ENCODE data around the gene OR2T3.
"Not testable (repeated sequence)": the region's sequence is repeated elsewhere in the genome, so short reads cannot be mapped to it uniquely, and the experiment has no call there.

Gene OR2T3

DNA sequence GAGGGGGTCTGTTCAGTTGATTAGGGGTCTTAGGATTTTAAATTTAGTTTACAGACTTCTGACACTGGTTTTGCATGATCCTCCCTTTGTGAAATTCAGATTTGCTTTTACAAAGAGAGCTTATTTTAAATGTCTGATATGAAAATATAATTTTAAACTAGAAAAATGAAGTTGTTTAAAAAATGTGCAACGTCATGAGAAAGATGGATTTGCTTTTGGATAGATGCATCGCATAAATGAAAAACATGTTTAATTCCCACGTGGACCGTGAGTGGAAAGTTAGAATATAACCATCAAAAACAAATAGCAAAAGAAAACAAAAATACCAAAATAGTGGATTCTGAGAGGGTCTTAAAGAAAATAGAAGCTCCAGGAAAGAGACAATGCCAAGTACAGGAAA is 2.0 kb upstream of the OR2T3 start:
- Histone ChIP-seq H3K9me3 (ENCODE audit: insufficient read depth, low read depth, low read length) (no peaks in the 10 kb centered on the region), H3K36me3 (ENCODE audit: insufficient read depth, low read length) (no peaks in the 10 kb centered on the region), H3K27me3 (ENCODE audit: insufficient read depth, low read length, poor library complexity, severe bottlenecking) (no peaks in the 10 kb centered on the region), H4K20me1 (ENCODE audit: insufficient read depth, low read length, poor library complexity, severe bottlenecking) (no peaks in the 10 kb centered on the region), H3K9me2 (replicated peaks; ENCODE audit: low read depth, low read length) (no peaks in the 10 kb centered on the region), H3K79me2 (ENCODE audit: insufficient read depth, low read length) (no peaks in the 10 kb centered on the region), H2AFZ (ENCODE audit: low read length) (no peak overlapping the region), H3F3A (ENCODE audit: low read depth) (no peaks in the 10 kb centered on the region), H3K4me3 (ENCODE audit: low read length, poor library complexity, severe bottlenecking) (no peak overlapping the region), H3K9ac (ENCODE audit: low read depth, low read length, poor library complexity, severe bottlenecking) (no peak overlapping the region), H3K4me2 (ENCODE audit: low read depth, low read length, poor library complexity, severe bottlenecking) (no peak overlapping the region), H3K4me1 (ENCODE audit: insufficient read depth, low read length, poor library complexity, severe bottlenecking) (no peaks in the 10 kb centered on the region)
- TF ChIP-seq EZH2phosphoT487 (IDR thresholded peaks at IDR 0.05; ENCODE audit: borderline replicate concordance), result no peak
- TF ChIP-seq, protein P1, sequence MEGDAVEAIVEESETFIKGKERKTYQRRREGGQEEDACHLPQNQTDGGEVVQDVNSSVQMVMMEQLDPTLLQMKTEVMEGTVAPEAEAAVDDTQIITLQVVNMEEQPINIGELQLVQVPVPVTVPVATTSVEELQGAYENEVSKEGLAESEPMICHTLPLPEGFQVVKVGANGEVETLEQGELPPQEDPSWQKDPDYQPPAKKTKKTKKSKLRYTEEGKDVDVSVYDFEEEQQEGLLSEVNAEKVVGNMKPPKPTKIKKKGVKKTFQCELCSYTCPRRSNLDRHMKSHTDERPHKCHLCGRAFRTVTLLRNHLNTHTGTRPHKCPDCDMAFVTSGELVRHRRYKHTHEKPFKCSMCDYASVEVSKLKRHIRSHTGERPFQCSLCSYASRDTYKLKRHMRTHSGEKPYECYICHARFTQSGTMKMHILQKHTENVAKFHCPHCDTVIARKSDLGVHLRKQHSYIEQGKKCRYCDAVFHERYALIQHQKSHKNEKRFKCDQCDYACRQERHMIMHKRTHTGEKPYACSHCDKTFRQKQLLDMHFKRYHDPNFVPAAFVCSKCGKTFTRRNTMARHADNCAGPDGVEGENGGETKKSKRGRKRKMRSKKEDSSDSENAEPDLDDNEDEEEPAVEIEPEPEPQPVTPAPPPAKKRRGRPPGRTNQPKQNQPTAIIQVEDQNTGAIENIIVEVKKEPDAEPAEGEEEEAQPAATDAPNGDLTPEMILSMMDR (conservative IDR thresholded peaks at IDR 0.05; ENCODE audit: low read length), result no peak

DNA sequence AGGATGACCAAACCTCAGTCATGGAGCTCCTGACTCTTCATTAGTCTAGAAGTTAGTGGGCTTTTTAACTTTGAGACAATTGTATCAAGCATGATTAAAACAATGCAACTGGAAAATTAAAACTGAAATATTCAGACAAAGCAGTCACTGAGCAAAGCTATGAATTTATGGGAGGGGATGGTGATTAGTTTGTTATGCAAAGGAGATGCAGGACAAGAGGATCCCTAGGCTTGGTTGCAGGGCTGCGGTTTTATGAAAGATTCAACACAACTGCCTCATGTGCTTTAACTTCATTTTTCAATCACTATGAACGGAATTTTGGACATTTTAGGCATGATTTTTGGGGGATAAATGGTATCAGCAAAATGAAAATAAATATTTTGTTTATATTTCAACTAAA is 1.0 kb upstream of the OR2T3 start:
- not testable (repeated sequence) for H3K9ac ChIP-seq (ENCODE audit: low read depth, low read length, poor library complexity, severe bottlenecking); H3K4me3 ChIP-seq (ENCODE audit: low read length, poor library complexity, severe bottlenecking); H3K9me3 ChIP-seq (ENCODE audit: insufficient read depth, low read depth, low read length); H3K4me1 ChIP-seq (ENCODE audit: insufficient read depth, low read length, poor library complexity, severe bottlenecking); H3K4me2 ChIP-seq (ENCODE audit: low read depth, low read length, poor library complexity, severe bottlenecking); H3K36me3 ChIP-seq (ENCODE audit: insufficient read depth, low read length); H3K9me2 ChIP-seq (replicated peaks; ENCODE audit: low read depth, low read length); H4K20me1 ChIP-seq (ENCODE audit: insufficient read depth, low read length, poor library complexity, severe bottlenecking); H2AFZ ChIP-seq (ENCODE audit: low read length); H3K79me2 ChIP-seq (ENCODE audit: insufficient read depth, low read length); H3F3A ChIP-seq (ENCODE audit: low read depth); H3K27me3 ChIP-seq (ENCODE audit: insufficient read depth, low read length, poor library complexity, severe bottlenecking)

DNA sequence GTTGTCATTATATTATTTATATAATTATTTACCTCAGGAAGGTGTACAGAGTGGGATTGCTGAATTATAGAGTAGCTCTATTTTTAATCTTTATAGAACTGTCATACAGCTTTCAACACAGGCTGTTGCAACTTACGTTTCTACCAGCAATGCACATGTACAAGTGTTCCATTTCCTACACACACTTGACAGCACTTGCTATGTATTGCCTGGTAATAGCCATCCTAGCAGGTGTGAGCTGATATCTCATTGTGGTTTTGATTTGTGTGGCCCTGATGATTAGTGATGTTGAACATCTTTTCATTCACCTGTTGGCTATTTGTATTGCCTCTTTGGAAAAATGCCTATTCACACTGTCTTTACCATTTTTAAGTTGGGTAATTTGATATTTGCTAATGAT is 2.5 kb downstream of the OR2T3 start:
- H3K9me2 ChIP-seq (replicated peaks; ENCODE audit: low read depth, low read length); H3K4me1 ChIP-seq (ENCODE audit: insufficient read depth, low read length, poor library complexity, severe bottlenecking); H3K36me3 ChIP-seq (ENCODE audit: insufficient read depth, low read length); H3K27me3 ChIP-seq (ENCODE audit: insufficient read depth, low read length, poor library complexity, severe bottlenecking); H3K79me2 ChIP-seq (ENCODE audit: insufficient read depth, low read length); H4K20me1 ChIP-seq (ENCODE audit: insufficient read depth, low read length, poor library complexity, severe bottlenecking); H3K9me3 ChIP-seq (ENCODE audit: insufficient read depth, low read depth, low read length); H2AFZ ChIP-seq (ENCODE audit: low read length); H3K4me3 ChIP-seq (ENCODE audit: low read length, poor library complexity, severe bottlenecking); H3K4me2 ChIP-seq (ENCODE audit: low read depth, low read length, poor library complexity, severe bottlenecking); H3F3A ChIP-seq (ENCODE audit: low read depth); H3K9ac ChIP-seq (ENCODE audit: low read depth, low read length, poor library complexity, severe bottlenecking): not testable (repeated sequence)

DNA sequence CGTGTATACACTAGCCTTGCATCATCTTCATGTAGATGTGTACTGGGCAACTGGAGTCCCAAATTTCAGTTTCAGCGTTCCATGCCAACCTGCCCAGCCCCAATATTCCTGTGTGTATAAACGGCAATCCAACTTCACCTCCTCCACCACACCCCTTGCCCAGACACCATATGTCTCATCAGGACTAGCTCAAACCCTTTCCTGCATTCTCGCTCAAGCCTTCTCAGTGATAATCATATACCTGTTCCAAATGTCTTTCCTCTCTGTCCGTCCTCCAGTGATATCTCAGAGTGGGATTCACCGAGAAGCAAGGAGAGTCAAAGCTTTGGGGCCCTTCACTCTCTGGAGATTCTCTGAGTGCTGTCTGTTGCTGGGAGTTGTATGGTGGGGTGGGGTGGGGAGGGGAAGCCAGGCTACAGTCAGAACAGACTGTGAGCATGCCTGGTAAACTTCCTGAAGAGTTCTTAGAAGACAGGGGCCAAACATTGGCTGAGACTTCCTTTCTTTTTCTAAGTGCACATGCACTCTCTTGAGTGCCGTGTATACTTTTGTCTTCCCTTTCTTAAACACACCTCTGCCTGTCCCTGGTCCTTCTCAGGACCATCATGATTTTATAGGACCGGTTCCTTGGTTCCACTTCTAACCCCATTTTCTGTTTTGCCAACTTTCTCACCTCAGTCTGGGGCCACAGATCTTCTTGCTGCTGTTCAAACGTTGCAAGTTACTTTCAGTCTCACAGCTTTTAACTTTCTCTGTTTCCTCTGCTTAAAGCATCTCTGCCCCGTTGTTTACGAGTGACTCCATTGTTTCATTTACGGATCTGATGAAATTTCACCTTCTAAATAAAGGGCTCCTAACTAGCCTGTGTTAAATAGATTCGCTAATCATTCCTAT is 8.8 kb downstream of the OR2T3 start:
- not testable (repeated sequence) for H3K4me1 ChIP-seq (ENCODE audit: insufficient read depth, low read length, poor library complexity, severe bottlenecking); H4K20me1 ChIP-seq (ENCODE audit: insufficient read depth, low read length, poor library complexity, severe bottlenecking); H3K4me3 ChIP-seq (ENCODE audit: low read length, poor library complexity, severe bottlenecking); H3K36me3 ChIP-seq (ENCODE audit: insufficient read depth, low read length); H3K9ac ChIP-seq (ENCODE audit: low read depth, low read length, poor library complexity, severe bottlenecking); H3F3A ChIP-seq (ENCODE audit: low read depth); H2AFZ ChIP-seq (ENCODE audit: low read length); H3K27me3 ChIP-seq (ENCODE audit: insufficient read depth, low read length, poor library complexity, severe bottlenecking); H3K79me2 ChIP-seq (ENCODE audit: insufficient read depth, low read length); H3K4me2 ChIP-seq (ENCODE audit: low read depth, low read length, poor library complexity, severe bottlenecking); H3K9me3 ChIP-seq (ENCODE audit: insufficient read depth, low read depth, low read length); H3K9me2 ChIP-seq (replicated peaks; ENCODE audit: low read depth, low read length)

DNA sequence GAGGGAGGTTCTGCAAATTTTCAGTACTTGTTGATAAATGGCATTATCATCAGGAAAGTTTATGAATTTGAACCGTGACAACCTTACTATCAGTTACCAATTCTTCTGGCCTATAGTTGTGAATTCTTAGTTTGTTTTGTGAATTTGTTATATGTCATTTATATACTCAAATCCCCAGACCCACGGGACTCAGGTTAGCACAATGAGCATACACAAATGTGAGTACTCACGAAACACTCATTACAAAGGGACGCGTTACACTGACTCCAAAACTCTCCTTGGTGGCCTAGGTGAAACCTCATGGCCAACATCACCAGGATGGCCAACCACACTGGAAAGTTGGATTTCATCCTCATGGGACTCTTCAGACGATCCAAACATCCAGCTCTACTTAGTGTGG is 15.1 kb downstream of the OR2T3 start, which contains the start of gene OR2T5:
Gene OR2T5, plus strand, starts transcription at position 301 of the 400 bp plus-strand sequence. Its CDS starts 0 bp downstream, at position 301.
- H3K9me3 ChIP-seq (ENCODE audit: insufficient read depth, low read depth, low read length); H3K4me2 ChIP-seq (ENCODE audit: low read depth, low read length, poor library complexity, severe bottlenecking); H2AFZ ChIP-seq (ENCODE audit: low read length); H3K27me3 ChIP-seq (ENCODE audit: insufficient read depth, low read length, poor library complexity, severe bottlenecking); H3K4me1 ChIP-seq (ENCODE audit: insufficient read depth, low read length, poor library complexity, severe bottlenecking); H3K9me2 ChIP-seq (replicated peaks; ENCODE audit: low read depth, low read length); H4K20me1 ChIP-seq (ENCODE audit: insufficient read depth, low read length, poor library complexity, severe bottlenecking); H3K79me2 ChIP-seq (ENCODE audit: insufficient read depth, low read length); H3K36me3 ChIP-seq (ENCODE audit: insufficient read depth, low read length); H3K9ac ChIP-seq (ENCODE audit: low read depth, low read length, poor library complexity, severe bottlenecking); H3F3A ChIP-seq (ENCODE audit: low read depth); H3K4me3 ChIP-seq (ENCODE audit: low read length, poor library complexity, severe bottlenecking): not testable (repeated sequence)

DNA sequence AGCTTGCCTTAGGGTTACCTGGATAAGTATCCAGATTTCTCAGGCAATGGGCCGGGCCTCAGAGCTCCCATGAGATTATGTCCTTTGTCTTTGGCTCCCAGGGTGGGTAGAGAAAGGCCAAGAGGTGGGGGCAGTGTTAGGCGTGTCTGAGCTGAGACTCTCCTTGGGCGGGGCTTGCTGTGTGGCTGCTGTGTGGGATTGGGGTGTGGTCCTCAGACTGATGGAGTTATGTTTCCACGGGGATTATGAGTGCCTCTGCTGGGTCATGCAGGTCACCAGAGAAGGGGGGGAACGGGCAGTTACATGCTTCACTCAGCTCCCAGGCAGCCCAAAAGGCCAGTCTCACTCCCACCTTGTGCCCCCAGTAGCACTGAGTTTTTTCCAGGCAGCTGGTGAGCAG is 23.5 kb downstream of the OR2T3 start:
- not testable (repeated sequence) for H3F3A ChIP-seq (ENCODE audit: low read depth); H3K27me3 ChIP-seq (ENCODE audit: insufficient read depth, low read length, poor library complexity, severe bottlenecking); H4K20me1 ChIP-seq (ENCODE audit: insufficient read depth, low read length, poor library complexity, severe bottlenecking); H3K4me2 ChIP-seq (ENCODE audit: low read depth, low read length, poor library complexity, severe bottlenecking); H3K36me3 ChIP-seq (ENCODE audit: insufficient read depth, low read length); H3K4me3 ChIP-seq (ENCODE audit: low read length, poor library complexity, severe bottlenecking); H3K9me2 ChIP-seq (replicated peaks; ENCODE audit: low read depth, low read length); H3K9me3 ChIP-seq (ENCODE audit: insufficient read depth, low read depth, low read length); H2AFZ ChIP-seq (ENCODE audit: low read length); H3K9ac ChIP-seq (ENCODE audit: low read depth, low read length, poor library complexity, severe bottlenecking); H3K79me2 ChIP-seq (ENCODE audit: insufficient read depth, low read length); H3K4me1 ChIP-seq (ENCODE audit: insufficient read depth, low read length, poor library complexity, severe bottlenecking)
